PC-3 (cell line): ENCODE measurements around the gene C14orf119. TPM values are rescaled to one million over a fixed set of nuclear protein-coding genes. Genes with fewer than 3 reads are reported as not detected.

Source experiments
- ATAC-seq: fragments of 200-7000 bp; cut with Tn5 transposase; 2 replicates; pipeline ENCODE4 v1.9.1; 2020; ENCODE audit warnings: mild to moderate bottlenecking, moderate library complexity
- BruUV-seq: library from RNA; stranded (reverse); fragments of 400-500 nt; replicated peaks from 2 replicates; lab custom pipeline; 2021; lab: Mats Ljungman, UMichigan
- CTCF ChIA-PET: fragments of 300-600 bp; sonication (Branson Sonifier 250); formaldehyde crosslinking; loops from one replicate; lab custom pipeline; 2022; ENCODE audit warnings: antibody characterized with exemption; lab: Charles Lee
- POLR2A ChIA-PET: fragments of 300-600 bp; sonication (Branson Sonifier 250); formaldehyde crosslinking; loops from one replicate; lab custom pipeline; 2022; ENCODE audit warnings: antibody characterized with exemption; ENCODE audit not compliant: unreplicated experiment; lab: Charles Lee
- DNase-seq: peaks from one replicate; pipeline ENCODE4 v3.0.0-alpha.2; 2015
- H2AFZ ChIP-seq: fragments of 300-600 bp; sonication (generic); 2 replicates; pipeline ENCODE4 v1.6.0; 2016; ENCODE audit warnings: antibody characterized with exemption, low read length
- H3F3A ChIP-seq: fragments of 300-600 bp; sonication (generic); one replicate; pipeline ENCODE4 v1.6.0; 2017; ENCODE audit warnings: antibody characterized with exemption, low read length, control low read depth, mild to moderate bottlenecking; ENCODE audit not compliant: unreplicated experiment
- H3K27ac ChIP-seq: fragments of 300-600 bp; sonication (generic); 2 replicates; pipeline ENCODE4 v1.5.1; 2016; ENCODE audit warnings: mild to moderate bottlenecking, low read length
- H3K27me3 ChIP-seq: fragments of 300-600 bp; sonication (generic); 2 replicates; pipeline ENCODE4 v1.6.1; 2016; ENCODE audit warnings: low read length, mixed read lengths
- H3K36me3 ChIP-seq: fragments of 300-600 bp; sonication (generic); 2 replicates; pipeline ENCODE4 v1.6.1; 2016; ENCODE audit warnings: low read depth, mixed run types, low read length, mixed read lengths
- H3K4me1 ChIP-seq: fragments of 300-600 bp; sonication (generic); 2 replicates; pipeline ENCODE4 v1.5.1; 2016; ENCODE audit warnings: low read length; ENCODE audit not compliant: insufficient read depth
- H3K4me2 ChIP-seq: fragments of 300-600 bp; sonication (generic); 2 replicates; pipeline ENCODE4 v1.6.0; 2016; ENCODE audit warnings: low read length
- H3K4me3 ChIP-seq: fragments of 300-600 bp; sonication (generic); 2 replicates; pipeline ENCODE4 v1.5.1; 2016; ENCODE audit warnings: mild to moderate bottlenecking, low read length, mixed read lengths
- H3K79me2 ChIP-seq: fragments of 300-600 bp; sonication (generic); 2 replicates; pipeline ENCODE4 v1.6.1; 2017; ENCODE audit warnings: low read length, mixed read lengths
- H3K9ac ChIP-seq: fragments of 300-600 bp; sonication (generic); 2 replicates; pipeline ENCODE4 v1.6.0; 2016; ENCODE audit warnings: mild to moderate bottlenecking, low read length
- H3K9me2 ChIP-seq: fragments of 300-600 bp; sonication (generic); replicated peaks from 2 replicates; pipeline ENCODE4 v1.6.1; 2016; ENCODE audit warnings: mixed run types, low read length, mixed read lengths
- H3K9me3 ChIP-seq: fragments of 300-600 bp; sonication (generic); 2 replicates; pipeline ENCODE4 v1.6.1; 2016; ENCODE audit warnings: low read length, mixed read lengths
- H4K20me1 ChIP-seq: fragments of 300-600 bp; sonication (generic); 2 replicates; pipeline ENCODE4 v1.6.1; 2016; ENCODE audit warnings: low read length, mixed read lengths
- EZH2 ChIP-seq: fragments of 300-600 bp; sonication (generic); IDR thresholded peaks from one replicate; pipeline ENCODE4 v1.6.1; 2017; ENCODE audit warnings: antibody characterized with exemption, mild to moderate bottlenecking, low read length; ENCODE audit not compliant: unreplicated experiment
- EZH2phosphoT487 ChIP-seq: fragments of 300-600 bp; sonication (generic); IDR thresholded peaks from 2 replicates; pipeline ENCODE4 v1.6.1; 2018; ENCODE audit warnings: mild to moderate bottlenecking, antibody characterized with exemption, low read length, borderline replicate concordance
- intact Hi-C: fragments of 100-400 bp; cut with micrococcal nuclease; formaldehyde crosslinking; loops from 2 replicates; pipeline ENCODE4 v1.9.0; 2023
- total RNA-seq: library from RNA; depleted of rRNA; stranded (reverse); fragments of >200 nt; gene quantifications from 2 replicates; pipeline ENCODE4 v1.2.3, GENCODE V29; 2014
- TF ChIP-seq, protein P1 (sequence below): fragments of 300-600 bp; sonication (generic); conservative IDR thresholded peaks from 2 replicates; pipeline ENCODE4 v1.5.1; 2017; ENCODE audit warnings: antibody characterized with exemption, low read depth, mild to moderate bottlenecking, low read length

C14orf119 gene
- total RNA-seq, 1 experiment from 2014 or later, result 49.6 TPM

DNA sequence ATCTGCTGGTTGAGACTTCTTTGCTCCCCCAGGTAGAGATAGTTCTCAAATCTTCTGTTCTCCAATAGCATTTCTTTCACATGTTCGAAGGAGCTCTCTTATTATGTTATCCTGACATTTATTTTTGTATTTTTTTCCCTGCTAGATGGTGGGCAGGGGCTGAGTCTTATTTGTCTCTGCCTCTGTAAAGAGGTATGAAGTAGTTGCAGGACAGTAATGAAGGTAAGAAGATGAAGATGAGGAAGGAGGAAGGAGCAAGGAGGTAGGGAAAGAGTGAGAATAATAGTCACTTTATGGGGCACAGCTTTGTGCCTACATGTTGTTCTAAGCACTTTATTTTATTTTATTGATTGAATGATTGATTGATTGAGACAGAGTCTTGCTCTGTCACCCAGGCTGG lies 14.5 kb downstream of the C14orf119 start:
- intact Hi-C loops, result loop anchor here (1.0 to 5.0 kb wide), 4 partner anchors 33 to 122 kb away; no protein-coding TSS in a partner anchor

GRCh38 chr14:23110579-23111365 lies 15.5 kb downstream of the C14orf119 start:
- Histone ChIP-seq H2AFZ (no peak overlapping the region), H3K4me3 (no peak overlapping the region), H3K9ac (no peak overlapping the region), H3K79me2 (no peaks in the 10 kb centered on the region), H3K27ac (no peak overlapping the region), H4K20me1 (no peaks in the 10 kb centered on the region), H3K4me1 (peaks cover 20% of the 10 kb centered on the region), H3F3A (no peaks in the 10 kb centered on the region), H3K9me3 (no peaks in the 10 kb centered on the region), H3K36me3 (no peaks in the 10 kb centered on the region), H3K9me2 (no peaks in the 10 kb centered on the region), H3K27me3 (peaks cover 22% of the 10 kb centered on the region), H3K4me2 (no peak overlapping the region)
- DNase-seq, result no peak
- POLR2A ChIA-PET, result no interaction called here
- TF ChIP-seq, protein P1, sequence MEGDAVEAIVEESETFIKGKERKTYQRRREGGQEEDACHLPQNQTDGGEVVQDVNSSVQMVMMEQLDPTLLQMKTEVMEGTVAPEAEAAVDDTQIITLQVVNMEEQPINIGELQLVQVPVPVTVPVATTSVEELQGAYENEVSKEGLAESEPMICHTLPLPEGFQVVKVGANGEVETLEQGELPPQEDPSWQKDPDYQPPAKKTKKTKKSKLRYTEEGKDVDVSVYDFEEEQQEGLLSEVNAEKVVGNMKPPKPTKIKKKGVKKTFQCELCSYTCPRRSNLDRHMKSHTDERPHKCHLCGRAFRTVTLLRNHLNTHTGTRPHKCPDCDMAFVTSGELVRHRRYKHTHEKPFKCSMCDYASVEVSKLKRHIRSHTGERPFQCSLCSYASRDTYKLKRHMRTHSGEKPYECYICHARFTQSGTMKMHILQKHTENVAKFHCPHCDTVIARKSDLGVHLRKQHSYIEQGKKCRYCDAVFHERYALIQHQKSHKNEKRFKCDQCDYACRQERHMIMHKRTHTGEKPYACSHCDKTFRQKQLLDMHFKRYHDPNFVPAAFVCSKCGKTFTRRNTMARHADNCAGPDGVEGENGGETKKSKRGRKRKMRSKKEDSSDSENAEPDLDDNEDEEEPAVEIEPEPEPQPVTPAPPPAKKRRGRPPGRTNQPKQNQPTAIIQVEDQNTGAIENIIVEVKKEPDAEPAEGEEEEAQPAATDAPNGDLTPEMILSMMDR, result no peak
- no peak for TF ChIP-seq EZH2phosphoT487
- TF ChIP-seq EZH2, result no peak
- no TSS peak for BruUV-seq
- ATAC-seq, result no peak
- CTCF ChIA-PET, result interaction anchor here (0.5 to 3.5 kb wide), 4 partner anchors 34 to 79 kb away, joined by 4 to 31 read pairs (median 6); no protein-coding TSS in a partner anchor
- intact Hi-C loops, result no loop called here

More for the DNA sequence above, 14.5 kb downstream of the C14orf119 start:
- ATAC-seq, result no peak
- TF ChIP-seq, protein P1, result no peak
- no peak for TF ChIP-seq EZH2phosphoT487
- no peak for TF ChIP-seq EZH2
- no peak overlapping the region for H3K4me3 ChIP-seq
- peaks cover 10% of the 10 kb centered on the region for H3K4me1 ChIP-seq
- CTCF ChIA-PET, result interaction anchor here (0.5 to 3.5 kb wide), 4 partner anchors 41 to 984 kb away, joined by 3 to 31 read pairs (median 4); partner anchors contain the start of gene PCK2
- H2AFZ ChIP-seq, result no peak overlapping the region
- H3K79me2 ChIP-seq, result no peaks in the 10 kb centered on the region
- no peaks in the 10 kb centered on the region for H3K36me3 ChIP-seq
- H3K27me3 ChIP-seq, result peaks cover 22% of the 10 kb centered on the region
- H3K27ac ChIP-seq, result no peak overlapping the region
- H3F3A ChIP-seq, result no peaks in the 10 kb centered on the region
- no peak for DNase-seq
- POLR2A ChIA-PET, result no interaction called here
- H3K9ac ChIP-seq, result no peak overlapping the region
- no peaks in the 10 kb centered on the region for H3K9me3 ChIP-seq
- no peaks in the 10 kb centered on the region for H3K9me2 ChIP-seq
- BruUV-seq, result no TSS peak
- no peak overlapping the region for H3K4me2 ChIP-seq
- H4K20me1 ChIP-seq, result no peaks in the 10 kb centered on the region
